Prostate gland (tissue), 2 donors: ENCODE data around the gene ITPRID2. TPM values are rescaled to one million over a fixed set of nuclear protein-coding genes. Genes with fewer than 3 reads are reported as not detected.

Experiments used
- DNase-seq: peaks from one replicate; pipeline ENCODE4 v3.0.0-alpha.2; 2019; ENCODE audit warnings: low spot score
- H3K27ac ChIP-seq, 2 donors: fragments of 200-600 bp; sonication (generic); 2 replicates each; pipeline ENCODE4 v1.5.1; 2017 to 2019
- H3K27me3 ChIP-seq: fragments of 200-600 bp; sonication (generic); replicated peaks from 2 replicates; pipeline ENCODE4 v1.5.1; 2019; ENCODE audit not compliant: insufficient read depth
- H3K36me3 ChIP-seq, 2 donors: fragments of 200-600 bp; sonication (generic); 1 replicate in 1 of 2; 2 replicates in 1 of 2; pipeline versions ENCODE4 v1.5.1 to v1.8.1; 2017 to 2019
- H3K4me1 ChIP-seq: fragments of 200-600 bp; sonication (generic); replicated peaks from 2 replicates; pipeline ENCODE4 v1.5.1; 2019
- H3K4me3 ChIP-seq, 2 donors: fragments of 200-600 bp; sonication (generic); 2 replicates each; pipeline ENCODE4 v1.5.1; 2017 to 2019
- H3K9me3 ChIP-seq: fragments of 200-600 bp; sonication (generic); 2 replicates; pipeline ENCODE4 v1.5.1; 2017
- CTCF ChIP-seq, 4 experiments: fragments of 200-600 bp in 2 of 4; fragments of 450-650 bp in 2 of 4; sonication (generic) in 2 of 4; IDR thresholded peaks; 1 replicate in 3 of 4; 2 replicates in 1 of 4; pipeline ENCODE4 v1.5.1; 2016 to 2019; ENCODE audit warnings: antibody characterized with exemption in 4 of 4, mild to moderate bottlenecking in 2 of 4, moderate library complexity in 2 of 4
- POLR2A ChIP-seq: fragments of 450-650 bp; IDR thresholded peaks from one replicate; pipeline ENCODE4 v1.6.1; 2016; ENCODE audit warnings: antibody characterized with exemption, mild to moderate bottlenecking
- POLR2AphosphoS5 ChIP-seq: sonication (generic); formaldehyde crosslinking; IDR thresholded peaks from one replicate; pipeline ENCODE4 v1.6.1; 2017; ENCODE audit warnings: antibody characterized with exemption
- WGBS: methylation state at CpG from one replicate; pipeline ENCODE4 v1.1.5; 2018; 5-methylcytosine and 5-hydroxymethylcytosine counted together
- intact Hi-C: fragments of 100-400 bp; cut with DNase I; formaldehyde crosslinking; loops from one replicate; pipeline ENCODE4 v1.14.2; 2022
- total RNA-seq, 2 donors: library from RNA; depleted of rRNA; stranded (reverse); fragments of >200 nt; gene quantifications; one replicate each; pipeline ENCODE4 v1.1.0, GENCODE V29; 2016

Gene ITPRID2
- total RNA-seq, 2 donors from 2014 or later: 78.9 to 159 TPM

DNA sequence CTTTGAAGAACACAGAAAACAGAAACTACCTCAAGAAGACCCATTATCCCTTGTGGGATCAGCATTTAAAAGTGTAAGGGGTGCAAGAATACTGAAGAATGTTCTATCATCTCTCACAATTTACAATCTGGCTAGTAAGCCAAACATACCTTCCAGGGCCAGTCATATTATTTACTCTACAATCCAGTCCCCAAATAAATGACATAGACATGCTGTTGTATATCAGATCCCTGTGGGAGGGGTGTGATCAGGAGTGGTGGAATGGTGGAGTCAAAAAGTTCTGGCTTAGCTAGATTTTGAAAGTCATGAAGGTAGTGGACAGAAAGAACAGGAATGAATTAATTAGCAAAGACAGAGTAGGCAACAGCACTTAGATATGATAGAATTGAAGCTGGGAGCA lies 1.8 kb upstream of the ITPRID2 start:
- H3K27ac ChIP-seq: no peak overlapping the region
- H3K4me1 ChIP-seq: no peaks in the 10 kb centered on the region
- DNase-seq: no peak
- no peak overlapping the region for H3K4me3 ChIP-seq
- no peaks in the 10 kb centered on the region for H3K36me3 ChIP-seq
- intact Hi-C loops: loop anchor here (5.0 kb wide), 1 partner anchor 188 kb away; no protein-coding TSS in a partner anchor
- no peaks in the 10 kb centered on the region for H3K27me3 ChIP-seq
- no peak for TF ChIP-seq POLR2A
- no peak for TF ChIP-seq POLR2AphosphoS5
- TF ChIP-seq CTCF (IDR thresholded peaks at IDR 0.05): no peak
- H3K9me3 ChIP-seq: no peaks in the 10 kb centered on the region

DNA sequence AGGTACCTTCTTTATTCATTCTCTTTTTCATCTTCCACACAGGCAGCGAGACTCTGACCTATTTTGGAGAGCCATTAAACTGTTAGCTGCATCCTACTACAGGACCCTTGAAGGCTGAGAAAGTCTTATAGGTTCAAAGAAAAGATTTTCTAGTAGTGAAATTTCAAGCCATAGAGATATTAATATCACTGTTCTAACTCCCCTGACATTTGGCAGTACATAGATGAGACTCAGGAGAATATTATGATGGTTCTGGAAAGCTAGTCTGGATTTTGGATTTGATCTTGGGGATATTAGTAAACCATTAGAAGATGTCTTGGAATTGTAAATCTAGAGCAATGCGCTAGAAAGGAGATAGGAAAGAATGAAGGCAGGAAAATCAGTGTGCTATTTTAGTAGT lies 1.3 kb upstream of the ITPRID2 start:
- Histone ChIP-seq H3K9me3 (no peaks in the 10 kb centered on the region), H3K36me3 (no peaks in the 10 kb centered on the region), H3K4me1 (no peaks in the 10 kb centered on the region), H3K27me3 (no peaks in the 10 kb centered on the region), H3K27ac (no peak overlapping the region), H3K4me3 (no peak overlapping the region)
- TF ChIP-seq POLR2AphosphoS5: no peak
- TF ChIP-seq POLR2A: no peak
- TF ChIP-seq CTCF (IDR thresholded peaks at IDR 0.05): no peak
- WGBS: 81% methylated on average over 2 of the region's 2 CpGs
- no peak for DNase-seq
- intact Hi-C loops: loop anchor here (5.0 kb wide), 1 partner anchor 187 kb away; no protein-coding TSS in a partner anchor

DNA sequence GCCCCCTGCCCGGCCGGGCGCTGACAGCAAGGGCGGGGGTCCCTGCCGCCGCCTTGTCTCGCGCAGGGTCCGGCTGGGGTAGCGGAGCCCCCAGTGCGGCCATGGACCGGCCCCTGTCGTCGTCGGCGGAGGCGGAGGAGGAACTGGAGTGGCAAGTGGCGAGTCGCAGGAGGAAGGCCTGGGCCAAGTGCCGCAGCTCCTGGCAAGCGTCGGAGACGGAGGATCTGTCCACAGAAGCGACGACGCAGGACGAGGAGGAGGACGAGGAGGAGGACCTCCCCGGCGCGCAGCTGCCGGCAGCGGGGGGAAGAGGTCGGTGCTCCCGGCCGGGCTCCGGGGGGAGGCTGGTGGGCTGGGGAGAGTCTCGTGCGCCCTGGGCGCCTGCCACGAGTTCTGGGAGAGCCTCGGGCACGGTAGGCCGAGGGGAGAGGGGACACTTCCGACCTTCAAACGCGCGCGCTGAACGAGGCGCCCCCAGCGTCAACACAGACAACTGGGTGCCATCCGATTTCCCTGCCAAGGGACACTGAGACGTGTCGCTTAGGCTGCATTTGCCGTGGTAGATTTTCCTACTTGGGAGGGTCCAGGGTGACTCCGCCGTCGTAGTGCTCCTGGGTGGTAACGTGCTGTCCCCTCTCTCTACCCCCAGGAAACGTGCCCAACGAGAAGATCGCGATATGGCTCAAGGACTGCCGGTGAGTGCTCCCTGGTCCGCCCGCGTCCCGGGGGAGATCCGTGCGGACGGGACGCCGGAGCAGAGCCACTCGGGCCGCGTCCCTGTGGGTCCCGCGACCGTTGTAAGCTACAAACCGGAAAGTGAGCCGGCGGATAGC lies 652 bp downstream of the ITPRID2 start:
- Histone ChIP-seq H3K4me3 (peak overlapping the region; percentile 86 to 91), H3K9me3 (no peaks in the 10 kb centered on the region), H3K36me3 (no peaks in the 10 kb centered on the region), H3K4me1 (no peaks in the 10 kb centered on the region), H3K27ac (peak overlapping the region; percentile 97 to 98), H3K27me3 (no peaks in the 10 kb centered on the region)
- TF ChIP-seq CTCF (IDR thresholded peaks at IDR 0.05) (no peak), POLR2A (peak; percentile 63)
- WGBS: 0% methylated on average over 53 of the region's 83 CpGs
- intact Hi-C loops: loop anchor here (5.0 kb wide), 1 partner anchor 185 kb away; no protein-coding TSS in a partner anchor
- DNase-seq: peak; percentile 63

DNA sequence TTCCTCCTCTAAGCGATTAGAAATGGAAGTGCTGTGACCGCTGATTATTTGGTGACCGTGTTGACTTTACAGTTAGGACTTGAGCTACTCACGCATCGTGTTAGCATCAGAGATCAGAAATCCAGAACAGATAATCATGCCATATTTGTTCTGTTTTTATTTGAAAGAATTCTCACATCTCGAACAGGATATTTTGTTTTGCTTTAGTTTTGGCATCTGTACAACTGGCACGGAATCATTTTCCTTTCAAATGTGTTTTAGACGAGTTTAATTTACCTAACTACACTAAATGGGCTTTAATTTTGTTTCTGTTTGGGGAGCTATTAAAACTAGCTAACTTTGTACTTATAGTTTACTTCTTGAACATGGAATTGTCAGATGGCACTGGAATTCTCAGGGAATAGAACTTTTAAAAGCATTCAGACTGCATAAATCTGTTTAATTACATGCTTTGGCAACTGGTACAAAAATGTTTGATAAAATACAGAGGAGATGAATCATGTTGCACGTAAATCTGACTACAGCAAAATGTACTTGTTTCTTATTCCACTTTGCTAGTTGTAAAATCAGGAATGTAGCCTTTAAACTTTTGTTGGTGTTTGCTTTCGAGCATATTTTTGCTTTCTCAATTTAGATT lies 1.4 kb downstream of the ITPRID2 start:
- peak overlapping the region; percentile 86 to 91 for H3K4me3 ChIP-seq
- 2% methylated on average over 10 of the region's 10 CpGs for WGBS
- TF ChIP-seq POLR2A (no peak), CTCF (IDR thresholded peaks at IDR 0.05) (no peak), POLR2AphosphoS5 (no peak)
- DNase-seq: no peak
- no peaks in the 10 kb centered on the region for H3K27me3 ChIP-seq
- H3K9me3 ChIP-seq: no peaks in the 10 kb centered on the region
- intact Hi-C loops: loop anchor here (5.0 kb wide), 1 partner anchor 184 kb away; no protein-coding TSS in a partner anchor
- H3K36me3 ChIP-seq: no peaks in the 10 kb centered on the region
- peak overlapping the region; percentile 97 to 98 for H3K27ac ChIP-seq
- no peaks in the 10 kb centered on the region for H3K4me1 ChIP-seq
